22Rv1 (cell line): Measurements from ENCODE around the gene DSCAML1.

ENCODE experiments used
- ZFX ChIP-seq: fragments of 450-650 bp; IDR thresholded peaks from 2 replicates; pipeline ENCODE4 v1.6.1; 2017; ENCODE audit warnings: antibody characterized with exemption, borderline replicate concordance
- TF ChIP-seq, protein P1 (sequence below): fragments of 450-650 bp; IDR thresholded peaks from 2 replicates; pipeline ENCODE4 v1.5.1; 2017; ENCODE audit warnings: mild to moderate bottlenecking

DNA sequence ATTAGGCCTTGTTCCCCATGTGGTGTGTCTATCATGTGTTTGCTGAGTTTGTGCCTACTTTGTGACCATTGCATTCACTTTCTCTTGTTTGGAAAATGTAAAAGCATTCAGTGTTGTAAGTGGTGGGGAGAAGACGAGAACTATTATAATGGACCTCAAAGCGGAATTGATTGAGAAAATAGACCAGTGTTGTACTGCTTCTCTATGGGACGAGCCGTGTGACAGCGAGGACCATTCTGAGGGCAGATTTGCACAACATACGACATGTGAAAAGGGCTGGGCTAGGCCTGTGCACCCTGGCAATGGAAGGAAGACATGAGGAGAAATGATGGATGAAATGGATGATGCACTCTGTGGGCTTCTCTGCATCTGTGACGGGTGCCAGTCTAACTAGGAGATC lies 233.5 kb downstream of the DSCAML1 start:
- TF ChIP-seq, protein P1, sequence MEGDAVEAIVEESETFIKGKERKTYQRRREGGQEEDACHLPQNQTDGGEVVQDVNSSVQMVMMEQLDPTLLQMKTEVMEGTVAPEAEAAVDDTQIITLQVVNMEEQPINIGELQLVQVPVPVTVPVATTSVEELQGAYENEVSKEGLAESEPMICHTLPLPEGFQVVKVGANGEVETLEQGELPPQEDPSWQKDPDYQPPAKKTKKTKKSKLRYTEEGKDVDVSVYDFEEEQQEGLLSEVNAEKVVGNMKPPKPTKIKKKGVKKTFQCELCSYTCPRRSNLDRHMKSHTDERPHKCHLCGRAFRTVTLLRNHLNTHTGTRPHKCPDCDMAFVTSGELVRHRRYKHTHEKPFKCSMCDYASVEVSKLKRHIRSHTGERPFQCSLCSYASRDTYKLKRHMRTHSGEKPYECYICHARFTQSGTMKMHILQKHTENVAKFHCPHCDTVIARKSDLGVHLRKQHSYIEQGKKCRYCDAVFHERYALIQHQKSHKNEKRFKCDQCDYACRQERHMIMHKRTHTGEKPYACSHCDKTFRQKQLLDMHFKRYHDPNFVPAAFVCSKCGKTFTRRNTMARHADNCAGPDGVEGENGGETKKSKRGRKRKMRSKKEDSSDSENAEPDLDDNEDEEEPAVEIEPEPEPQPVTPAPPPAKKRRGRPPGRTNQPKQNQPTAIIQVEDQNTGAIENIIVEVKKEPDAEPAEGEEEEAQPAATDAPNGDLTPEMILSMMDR, result no peak
- TF ChIP-seq ZFX, result no peak
